Measurements from ENCODE around the gene FGF18.

DNA sequence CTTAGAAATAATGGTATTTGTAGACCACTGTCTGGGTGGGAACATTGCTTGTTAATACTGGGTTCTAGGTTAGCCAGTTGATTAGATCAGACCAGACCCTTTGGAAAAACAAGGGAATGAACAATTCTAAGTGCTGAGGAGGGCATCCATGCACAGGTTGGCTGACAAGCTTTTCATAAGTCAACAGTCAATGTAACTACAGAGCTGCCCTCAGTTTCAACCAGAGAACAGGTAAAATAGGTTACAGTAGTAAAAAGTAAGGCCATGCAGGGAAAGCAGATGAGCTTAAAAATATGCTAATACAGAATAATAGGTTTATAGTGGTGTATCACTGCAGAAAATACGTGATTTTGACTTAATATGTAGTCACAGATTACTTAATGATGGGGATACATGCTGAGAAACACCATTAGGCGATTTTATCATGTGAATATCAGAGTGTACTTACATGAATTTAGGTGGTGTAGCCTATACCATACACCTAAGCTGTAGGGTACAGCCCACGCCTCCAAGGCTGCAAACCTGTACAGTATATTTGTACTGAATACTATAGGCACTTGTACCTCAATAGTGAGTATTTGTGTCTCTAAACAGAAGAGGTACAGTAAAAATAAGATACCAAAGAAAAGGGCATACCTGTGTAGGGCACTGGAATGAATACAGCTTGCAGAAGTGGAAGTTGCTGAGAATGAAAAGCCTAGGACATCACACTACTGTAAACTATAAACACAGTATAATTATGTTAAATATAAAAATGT, 6.1 kb upstream of the FGF18 start:
- TF ChIP-seq, protein P1, sequence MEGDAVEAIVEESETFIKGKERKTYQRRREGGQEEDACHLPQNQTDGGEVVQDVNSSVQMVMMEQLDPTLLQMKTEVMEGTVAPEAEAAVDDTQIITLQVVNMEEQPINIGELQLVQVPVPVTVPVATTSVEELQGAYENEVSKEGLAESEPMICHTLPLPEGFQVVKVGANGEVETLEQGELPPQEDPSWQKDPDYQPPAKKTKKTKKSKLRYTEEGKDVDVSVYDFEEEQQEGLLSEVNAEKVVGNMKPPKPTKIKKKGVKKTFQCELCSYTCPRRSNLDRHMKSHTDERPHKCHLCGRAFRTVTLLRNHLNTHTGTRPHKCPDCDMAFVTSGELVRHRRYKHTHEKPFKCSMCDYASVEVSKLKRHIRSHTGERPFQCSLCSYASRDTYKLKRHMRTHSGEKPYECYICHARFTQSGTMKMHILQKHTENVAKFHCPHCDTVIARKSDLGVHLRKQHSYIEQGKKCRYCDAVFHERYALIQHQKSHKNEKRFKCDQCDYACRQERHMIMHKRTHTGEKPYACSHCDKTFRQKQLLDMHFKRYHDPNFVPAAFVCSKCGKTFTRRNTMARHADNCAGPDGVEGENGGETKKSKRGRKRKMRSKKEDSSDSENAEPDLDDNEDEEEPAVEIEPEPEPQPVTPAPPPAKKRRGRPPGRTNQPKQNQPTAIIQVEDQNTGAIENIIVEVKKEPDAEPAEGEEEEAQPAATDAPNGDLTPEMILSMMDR (IDR thresholded peaks at IDR 0.05): no peak
- no peak for TF ChIP-seq POLR2AphosphoS5 (IDR thresholded peaks at IDR 0.05)
